ENCODE data around the gene ZNF474. TPM values are rescaled to one million over a fixed set of nuclear protein-coding genes. Genes with fewer than 3 reads are reported as not detected.

ZNF474 gene
- total RNA-seq, 2 experiments from 2014 or later: not detected

Other genes starting within 250 kb of the ZNF474 start
- gene SRFBP1, start 167.6 kb upstream of the ZNF474 start, total RNA-seq: 10 to 100 TPM; 10.1 to 12.1 TPM
- gene LOX, start 51.3 kb upstream of the ZNF474 start, total RNA-seq: under 1 TPM; 0.04 to 0.10 TPM
- gene SNCAIP, start 182.7 kb downstream of the ZNF474 start, total RNA-seq: not detected